ENCODE measurements around the gene ADGRV1.

The ADGRV1 gene

DNA sequence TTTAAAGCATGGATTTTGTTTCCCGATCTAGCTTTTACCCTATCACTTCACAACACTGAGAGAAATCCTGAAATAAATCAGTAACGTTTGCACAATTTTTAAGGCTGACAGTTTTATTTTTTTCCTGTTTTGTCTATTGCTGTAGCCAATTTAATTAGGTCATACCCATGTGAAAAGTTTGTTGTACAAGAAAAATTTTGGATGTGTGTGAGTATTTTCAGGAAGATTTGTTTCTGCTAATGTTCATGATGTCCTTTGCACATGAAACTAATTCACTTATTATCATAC lies 586.7 kb downstream of the ADGRV1 start:
- DNase-seq = no peak

DNA sequence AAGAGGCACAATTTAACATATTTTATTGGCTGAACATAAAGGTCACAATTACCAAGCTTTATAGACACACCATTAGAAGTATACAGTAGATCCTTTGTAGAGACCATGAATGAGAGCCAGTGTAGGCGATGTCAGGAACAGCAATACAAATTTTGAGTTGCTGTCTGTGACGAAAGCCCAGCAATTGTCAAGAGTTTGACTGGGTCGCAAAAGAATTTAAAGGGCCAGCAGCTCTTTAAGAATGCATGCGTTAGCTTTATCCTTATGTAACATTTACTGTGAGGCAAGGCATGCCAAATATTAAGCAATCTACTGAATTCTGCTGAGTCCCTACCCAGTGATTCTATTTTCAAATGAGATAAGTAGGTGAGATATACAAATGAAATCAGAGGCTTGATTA lies 587.6 kb downstream of the ADGRV1 start:
- DNase-seq = no peak

- no peak for DNase-seq
These were observed 588.5 kb downstream of the ADGRV1 start for GRCh38 chr5:91146905-91147600.

GRCh38 chr5:91150234-91150633 lies 591.6 kb downstream of the ADGRV1 start:
- DNase-seq = no peak

GRCh38 chr5:91150636-91151035 lies 592.0 kb downstream of the ADGRV1 start:
- no peak for DNase-seq

GRCh38 chr5:91151947-91152346 lies 593.4 kb downstream of the ADGRV1 start:
- no peak for DNase-seq

DNA sequence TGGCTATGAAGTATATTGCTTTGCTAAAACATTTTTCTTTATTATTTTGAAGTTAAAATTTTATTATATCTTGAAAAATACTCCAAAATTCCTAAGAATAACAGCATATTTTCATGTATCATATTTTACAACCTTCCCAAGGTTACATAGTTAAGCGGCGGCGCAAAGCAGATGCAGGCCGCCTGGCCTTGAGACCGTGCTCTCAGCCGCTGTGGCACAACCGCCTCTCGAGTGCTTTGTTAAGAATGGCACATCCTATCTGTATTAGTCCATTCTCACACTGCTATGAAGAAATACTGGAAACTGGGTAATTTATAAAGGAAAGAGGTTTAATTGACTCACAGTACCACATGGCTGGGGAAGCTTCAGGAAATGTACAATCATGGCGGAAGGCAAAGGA lies 595.7 kb downstream of the ADGRV1 start:
- no peak for DNase-seq

- DNase-seq = no peak
These were observed 596.7 kb downstream of the ADGRV1 start for GRCh38 chr5:91155274-91155673.

- no peak for DNase-seq
These were observed 597.6 kb downstream of the ADGRV1 start for GRCh38 chr5:91156242-91156641.

DNA sequence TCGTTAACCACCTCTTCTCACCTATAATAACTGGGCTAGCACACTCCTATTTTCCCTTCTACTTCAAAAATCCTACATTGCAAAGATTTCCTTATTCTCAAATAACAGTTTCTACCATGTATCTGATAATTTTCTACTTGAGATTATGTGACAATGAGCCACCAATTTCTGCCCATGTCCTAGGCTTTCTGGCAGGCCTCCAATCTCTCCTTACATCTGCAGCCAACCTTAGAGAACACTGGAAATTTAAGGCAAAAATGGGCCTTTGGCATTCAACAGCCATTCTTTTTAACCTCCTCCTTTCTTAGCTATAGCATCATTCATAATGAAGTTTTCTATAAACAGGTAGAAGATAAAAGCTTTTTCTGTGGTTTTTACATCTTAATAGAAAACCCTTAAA lies 599.4 kb downstream of the ADGRV1 start:
- DNase-seq = no peak

DNA sequence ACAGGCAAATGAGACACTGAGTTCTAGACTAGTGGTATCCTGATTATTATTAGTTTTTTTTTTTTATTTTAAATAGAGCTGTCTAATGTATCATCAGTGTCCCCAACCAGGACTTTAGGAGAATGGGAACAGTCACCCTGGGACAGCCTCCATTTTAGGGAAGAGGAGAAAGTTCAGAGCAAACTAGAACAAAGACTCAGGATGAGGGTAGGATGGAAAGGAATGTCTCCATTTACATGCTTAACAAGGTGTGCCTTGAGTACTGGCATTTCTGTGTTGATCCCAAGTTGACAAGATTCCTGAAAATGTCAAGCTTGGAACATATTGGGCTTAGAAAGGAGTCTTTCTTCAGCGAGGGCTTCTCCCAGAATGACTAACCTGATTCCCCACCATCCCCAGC lies 601.0 kb downstream of the ADGRV1 start:
- DNase-seq = no peak

- DNase-seq = no peak
These were observed 602.2 kb downstream of the ADGRV1 start for GRCh38 chr5:91160714-91161285.

DNA sequence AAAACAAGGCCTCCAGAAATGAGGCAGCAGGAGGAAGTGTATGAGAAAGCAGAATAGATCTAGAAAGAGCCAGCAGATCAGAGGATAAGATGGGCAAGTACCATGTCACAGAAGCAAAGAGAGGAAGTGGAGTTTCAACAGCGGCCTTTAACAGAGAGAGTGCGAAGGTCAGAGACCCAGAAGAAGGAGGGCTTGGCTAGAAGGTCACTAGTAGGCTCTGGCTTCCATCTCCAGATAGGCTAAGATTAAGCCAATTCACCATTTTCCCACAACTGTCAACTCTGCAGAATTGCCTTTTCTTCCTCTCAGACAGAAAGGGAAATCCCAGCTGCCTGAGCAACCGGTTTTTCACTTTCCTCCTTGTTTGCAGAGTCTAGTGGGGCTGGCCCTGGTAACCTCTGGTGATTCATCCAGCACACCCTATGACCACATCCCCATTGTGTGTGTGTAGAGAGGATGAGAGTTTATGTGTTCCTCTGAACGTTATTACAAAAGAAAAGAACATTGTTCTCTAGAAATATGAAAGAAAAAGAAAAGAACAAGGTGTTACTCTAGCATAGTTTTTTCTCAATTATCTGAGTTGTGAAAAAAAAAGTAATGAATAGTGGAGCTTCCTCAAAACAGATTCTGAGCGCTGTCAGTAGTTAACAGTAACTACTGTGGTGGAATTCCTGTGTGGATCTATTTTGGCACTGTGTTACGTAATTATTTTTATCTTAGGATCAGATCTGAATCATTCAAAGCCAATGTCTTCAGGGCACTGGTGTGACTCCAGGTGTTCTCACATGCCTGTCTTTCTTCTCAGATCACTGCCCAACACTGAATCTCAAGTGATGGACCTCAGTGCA lies 604.2 kb downstream of the ADGRV1 start:
- DNase-seq = no peak

DNA sequence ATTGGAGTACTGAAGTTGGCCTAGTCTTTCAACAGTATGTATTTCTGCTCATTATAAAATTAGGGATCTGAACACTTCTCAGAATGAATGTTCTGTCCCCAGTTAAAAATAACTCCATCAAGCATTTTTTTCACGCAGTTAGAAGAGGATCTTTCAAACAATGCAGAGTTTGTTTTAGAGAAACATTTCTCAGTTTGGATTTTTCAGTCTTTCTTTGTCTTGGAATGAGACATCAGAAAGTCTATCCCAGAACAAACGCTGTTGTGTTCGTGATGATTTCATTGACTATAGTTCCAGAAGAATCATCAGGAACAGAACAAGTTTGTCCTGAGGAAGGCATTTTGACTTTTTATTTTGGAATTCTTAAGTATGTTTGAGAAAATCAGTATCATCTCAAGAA lies 605.8 kb downstream of the ADGRV1 start:
- no peak for DNase-seq

- no peak for DNase-seq
These were observed 607.6 kb downstream of the ADGRV1 start for GRCh38 chr5:91166059-91166807.

DNA sequence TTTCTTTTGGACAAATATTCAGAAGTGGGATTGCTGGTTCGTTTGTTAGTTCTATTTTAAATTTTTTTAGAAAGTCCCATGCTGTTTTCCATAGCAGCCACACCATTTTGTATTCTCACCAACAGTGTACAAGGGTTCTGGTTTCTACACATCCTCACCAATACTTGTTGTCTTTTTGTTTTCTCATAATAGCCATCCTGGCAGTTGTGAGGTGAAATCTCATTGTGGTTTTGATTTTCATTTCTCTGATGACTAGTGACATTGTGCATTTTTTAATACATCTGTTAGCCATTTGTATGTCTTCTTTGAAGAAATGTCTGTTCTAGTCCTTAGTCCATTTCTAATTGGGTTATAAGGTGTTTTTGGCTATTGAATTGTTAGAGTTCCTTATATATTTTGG lies 610.3 kb downstream of the ADGRV1 start:
- no peak for DNase-seq

- no peak for DNase-seq
These were observed 611.7 kb downstream of the ADGRV1 start for GRCh38 chr5:91170266-91170665.

DNA sequence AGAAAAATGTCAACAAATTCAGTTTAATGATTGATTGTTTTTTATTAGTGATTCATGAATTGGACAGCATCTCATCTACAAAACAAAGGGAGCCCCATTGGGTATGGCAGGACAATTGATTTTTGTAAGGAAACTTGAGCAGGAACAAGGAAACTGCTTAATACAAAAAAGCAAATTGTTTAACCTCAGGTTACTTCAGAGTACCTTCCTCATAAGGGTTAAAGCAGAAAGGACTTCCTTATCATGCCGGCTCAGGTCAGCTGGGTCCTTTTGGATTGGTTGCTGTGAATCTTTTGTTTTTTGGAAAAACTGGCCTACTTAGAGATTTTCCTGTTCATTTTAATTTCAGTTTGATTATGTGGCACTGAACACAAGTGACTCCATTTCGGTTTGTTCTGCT lies 612.7 kb downstream of the ADGRV1 start:
- DNase-seq = no peak

- DNase-seq = no peak
These were observed 615.8 kb downstream of the ADGRV1 start for GRCh38 chr5:91174396-91174795.

- no peak for DNase-seq
These were observed 617.1 kb downstream of the ADGRV1 start for GRCh38 chr5:91175708-91176107.

DNA sequence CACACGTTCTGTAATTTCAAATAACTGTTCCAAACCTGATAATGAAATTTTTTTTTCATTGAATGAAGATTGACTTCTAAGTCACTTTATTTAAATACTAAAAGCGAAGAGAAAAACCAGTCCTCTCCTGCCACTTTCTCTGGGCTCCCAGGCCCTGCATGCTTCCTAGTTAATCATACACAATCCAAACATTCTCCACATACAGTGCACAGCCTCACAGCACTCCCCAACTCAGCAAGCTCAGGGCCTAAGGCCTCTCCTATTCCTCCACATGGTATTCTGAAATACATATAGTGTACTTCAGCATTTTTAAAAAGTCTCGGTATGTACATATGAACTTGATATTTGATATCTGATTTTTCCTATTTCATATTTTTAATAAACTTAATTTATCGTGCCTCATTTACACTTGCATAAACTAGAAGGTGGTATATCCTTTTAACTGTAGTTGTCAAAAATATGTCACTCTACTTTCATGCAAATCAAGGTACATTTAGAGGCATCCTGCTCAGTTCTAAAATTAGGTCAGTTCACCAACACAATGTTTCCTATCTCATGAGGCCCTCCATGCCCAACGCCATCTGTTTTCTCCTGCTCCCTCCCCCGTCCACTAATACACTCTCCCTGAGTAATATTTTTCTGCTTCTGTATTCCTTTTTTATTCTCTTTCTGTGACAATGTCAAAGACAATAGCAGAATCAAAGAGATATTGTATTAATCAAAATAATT lies 617.9 kb downstream of the ADGRV1 start:
- no peak for DNase-seq

DNA sequence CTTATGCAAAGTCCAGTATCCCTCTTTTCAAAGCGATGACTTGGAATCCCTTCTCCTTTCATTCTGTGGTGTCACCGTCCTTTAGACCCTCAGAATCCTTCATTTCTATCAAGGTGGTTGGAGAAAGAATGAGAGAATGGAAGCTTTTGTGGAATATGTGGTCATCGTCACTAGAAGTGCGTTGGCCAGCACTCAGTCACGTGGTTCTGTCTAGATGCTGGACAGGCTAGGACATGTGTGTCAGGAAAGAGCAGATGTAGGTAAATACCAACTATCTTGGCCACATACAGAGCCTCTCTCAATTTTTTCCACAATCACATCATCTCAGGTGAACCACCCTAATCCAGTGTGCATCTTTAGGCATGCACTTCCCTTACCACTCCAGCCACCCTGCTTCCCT lies 618.5 kb downstream of the ADGRV1 start:
- no peak for DNase-seq

- DNase-seq = no peak
These were observed 619.0 kb downstream of the ADGRV1 start for GRCh38 chr5:91177639-91178038.

Measured in NCI-H526 treated with DMSO at 0.1 percent for 48 hours (cell line).